HEK293 (cell line): Measurements from ENCODE around the gene POLR3GL.

Experiments
- CTCF ChIA-PET: fragments of 350-600 bp; formaldehyde crosslinking; extraction: SDS; loops from one replicate; lab custom pipeline; 2021; ENCODE audit warnings: antibody characterized with exemption; lab: Yijun Ruan, JAX
- POLR2A ChIA-PET: fragments of 300-600 bp; formaldehyde crosslinking; extraction: SDS; loops from one replicate; lab custom pipeline; 2020; ENCODE audit warnings: antibody characterized with exemption, inconsistent platforms; lab: Yijun Ruan, JAX
- H3K27ac ChIP-seq: fragments of 200-500 bp; sonication (Bioruptor generic); 2 replicates; pipeline ENCODE4 v1.5.1; 2014; ENCODE audit warnings: low read depth, low read length, control low read depth, inconsistent platforms; ENCODE audit errors: extremely low read depth
- H3K36me3 ChIP-seq, 2 experiments: fragments of 200-500 bp in 1 of 2; sonication (Bioruptor generic) in 1 of 2; 1 replicate in 1 of 2; 2 replicates in 1 of 2; pipeline ENCODE4 v1.5.1; 2014 to 2017; ENCODE audit warnings: inconsistent platforms in 2 of 2, low read length in 2 of 2; ENCODE audit not compliant: control insufficient read depth in 2 of 2, insufficient read depth in 1 of 2
- H3K4me1 ChIP-seq: fragments of 200-500 bp; sonication (Bioruptor generic); 2 replicates; pipeline ENCODE4 v1.5.1; 2014; ENCODE audit warnings: mild to moderate bottlenecking, low read length, inconsistent platforms; ENCODE audit not compliant: control insufficient read depth, insufficient read depth
- H3K4me3 ChIP-seq: 2 replicates; pipeline ENCODE4 v1.5.1; 2011; ENCODE audit warnings: low read depth, mild to moderate bottlenecking, control low read depth, low read length, moderate library complexity
- H3K9me3 ChIP-seq: fragments of 200-500 bp; sonication (Bioruptor generic); 2 replicates; pipeline ENCODE4 v1.5.1; 2014; ENCODE audit warnings: low read depth, low read length, inconsistent platforms; ENCODE audit not compliant: control insufficient read depth, insufficient read depth
- BCL11A ChIP-seq: fragments of 450-650 bp; formaldehyde crosslinking; IDR thresholded peaks from 2 replicates; pipeline ENCODE4 v1.5.1; 2016; ENCODE audit warnings: low read depth, missing biosample characterization, missing genetic modification characterization
- BCL11B ChIP-seq: fragments of 450-650 bp; formaldehyde crosslinking; IDR thresholded peaks from 2 replicates; pipeline ENCODE4 v1.5.1; 2016; ENCODE audit warnings: low read depth, missing biosample characterization, missing genetic modification characterization
- MZF1 ChIP-seq: fragments of 450-650 bp; formaldehyde crosslinking; IDR thresholded peaks from 2 replicates; pipeline ENCODE4 v1.5.1; 2017; ENCODE audit warnings: missing biosample characterization, missing genetic modification characterization, borderline replicate concordance
- RBAK ChIP-seq: fragments of 450-650 bp; formaldehyde crosslinking; IDR thresholded peaks from 2 replicates; pipeline ENCODE4 v1.5.1; 2016; ENCODE audit warnings: missing biosample characterization, missing genetic modification characterization
- SCRT1 ChIP-seq: fragments of 450-650 bp; formaldehyde crosslinking; IDR thresholded peaks from 2 replicates; pipeline ENCODE4 v1.5.1; 2016; ENCODE audit warnings: missing biosample characterization, missing genetic modification characterization, borderline replicate concordance
- ZBTB20 ChIP-seq: fragments of 450-650 bp; formaldehyde crosslinking; IDR thresholded peaks from 2 replicates; pipeline ENCODE4 v1.5.1; 2016; ENCODE audit warnings: missing biosample characterization, missing genetic modification characterization
- ZBTB21 ChIP-seq: fragments of 450-650 bp; formaldehyde crosslinking; IDR thresholded peaks from 2 replicates; pipeline ENCODE4 v1.5.1; 2017; ENCODE audit warnings: missing biosample characterization, missing genetic modification characterization
- ZBTB48 ChIP-seq: fragments of 450-650 bp; formaldehyde crosslinking; IDR thresholded peaks from 2 replicates; pipeline ENCODE4 v1.5.1; 2016; ENCODE audit warnings: missing biosample characterization, missing genetic modification characterization
- ZBTB8A ChIP-seq: fragments of 450-650 bp; formaldehyde crosslinking; IDR thresholded peaks from 2 replicates; pipeline ENCODE4 v1.5.1; 2016; ENCODE audit warnings: missing biosample characterization, missing genetic modification characterization
- ZFHX2 ChIP-seq: fragments of 450-650 bp; formaldehyde crosslinking; conservative IDR thresholded peaks from 2 replicates; pipeline ENCODE4 v1.5.1; 2016; ENCODE audit warnings: missing biosample characterization, missing genetic modification characterization
- ZNF112 ChIP-seq: fragments of 450-650 bp; formaldehyde crosslinking; IDR thresholded peaks from 2 replicates; pipeline ENCODE4 v1.5.0; 2017; ENCODE audit warnings: missing biosample characterization, missing genetic modification characterization
- ZNF175 ChIP-seq: fragments of 450-650 bp; formaldehyde crosslinking; IDR thresholded peaks from 2 replicates; pipeline ENCODE4 v1.5.1; 2016; ENCODE audit warnings: missing biosample characterization, missing genetic modification characterization
- ZNF223 ChIP-seq: fragments of 450-650 bp; formaldehyde crosslinking; IDR thresholded peaks from 2 replicates; pipeline ENCODE4 v1.5.1; 2016; ENCODE audit warnings: missing biosample characterization, missing genetic modification characterization
- ZNF239 ChIP-seq: fragments of 450-650 bp; formaldehyde crosslinking; IDR thresholded peaks from 2 replicates; pipeline ENCODE4 v1.5.1; 2016; ENCODE audit warnings: missing biosample characterization, missing genetic modification characterization
- ZNF248 ChIP-seq: fragments of 450-650 bp; formaldehyde crosslinking; IDR thresholded peaks from 2 replicates; pipeline ENCODE4 v1.5.1; 2017; ENCODE audit warnings: missing biosample characterization, missing genetic modification characterization
- ZNF335 ChIP-seq: fragments of 450-650 bp; formaldehyde crosslinking; conservative IDR thresholded peaks from 2 replicates; pipeline ENCODE4 v1.5.1; 2016; ENCODE audit warnings: missing biosample characterization, missing genetic modification characterization
- ZNF37A ChIP-seq: fragments of 450-650 bp; IDR thresholded peaks from 2 replicates; pipeline ENCODE4 v1.5.1; 2018; ENCODE audit warnings: missing biosample characterization, missing genetic modification characterization
- ZNF416 ChIP-seq: fragments of 450-650 bp; formaldehyde crosslinking; IDR thresholded peaks from 2 replicates; pipeline ENCODE4 v1.5.1; 2016; ENCODE audit warnings: missing biosample characterization, missing genetic modification characterization
- ZNF48 ChIP-seq: fragments of 450-650 bp; formaldehyde crosslinking; IDR thresholded peaks from 2 replicates; pipeline ENCODE4 v1.5.1; 2016; ENCODE audit warnings: missing biosample characterization, missing genetic modification characterization
- ZNF530 ChIP-seq: fragments of 450-650 bp; formaldehyde crosslinking; IDR thresholded peaks from 2 replicates; pipeline ENCODE4 v1.5.1; 2016; ENCODE audit warnings: low read depth, missing biosample characterization, missing genetic modification characterization
- ZNF544 ChIP-seq: fragments of 450-650 bp; formaldehyde crosslinking; IDR thresholded peaks from 2 replicates; pipeline ENCODE4 v1.5.0; 2017; ENCODE audit warnings: missing biosample characterization, missing genetic modification characterization
- ZNF621 ChIP-seq: fragments of 450-650 bp; formaldehyde crosslinking; IDR thresholded peaks from 2 replicates; pipeline ENCODE4 v1.5.1; 2017; ENCODE audit warnings: missing biosample characterization, missing genetic modification characterization
- ZNF660 ChIP-seq: fragments of 450-650 bp; IDR thresholded peaks from 2 replicates; pipeline ENCODE4 v1.5.1; 2018; ENCODE audit warnings: missing biosample characterization, mild to moderate bottlenecking, missing genetic modification characterization
- TF ChIP-seq, protein P1 (sequence below): fragments of 450-650 bp; formaldehyde crosslinking; IDR thresholded peaks from 2 replicates; pipeline ENCODE4 v1.5.1; 2016; ENCODE audit warnings: missing biosample characterization, missing genetic modification characterization, low read depth
- TF ChIP-seq, protein P2 (sequence below): fragments of 450-650 bp; formaldehyde crosslinking; IDR thresholded peaks from 2 replicates; pipeline ENCODE4 v1.5.1; 2016; ENCODE audit warnings: missing biosample characterization, missing genetic modification characterization
- TF ChIP-seq, protein P3 (sequence below): fragments of 450-650 bp; formaldehyde crosslinking; IDR thresholded peaks from 2 replicates; pipeline ENCODE4 v1.5.1; 2016; ENCODE audit warnings: missing biosample characterization, missing genetic modification characterization
- TF ChIP-seq, protein P4 (sequence below): fragments of 450-650 bp; formaldehyde crosslinking; IDR thresholded peaks from 2 replicates; pipeline ENCODE4 v1.5.1; 2017; ENCODE audit warnings: missing biosample characterization, missing genetic modification characterization
- TF ChIP-seq, protein P5 (sequence below): fragments of 450-650 bp; formaldehyde crosslinking; IDR thresholded peaks from 2 replicates; pipeline ENCODE4 v1.5.1; 2016; ENCODE audit warnings: missing biosample characterization, missing genetic modification characterization

The POLR3GL gene

DNA sequence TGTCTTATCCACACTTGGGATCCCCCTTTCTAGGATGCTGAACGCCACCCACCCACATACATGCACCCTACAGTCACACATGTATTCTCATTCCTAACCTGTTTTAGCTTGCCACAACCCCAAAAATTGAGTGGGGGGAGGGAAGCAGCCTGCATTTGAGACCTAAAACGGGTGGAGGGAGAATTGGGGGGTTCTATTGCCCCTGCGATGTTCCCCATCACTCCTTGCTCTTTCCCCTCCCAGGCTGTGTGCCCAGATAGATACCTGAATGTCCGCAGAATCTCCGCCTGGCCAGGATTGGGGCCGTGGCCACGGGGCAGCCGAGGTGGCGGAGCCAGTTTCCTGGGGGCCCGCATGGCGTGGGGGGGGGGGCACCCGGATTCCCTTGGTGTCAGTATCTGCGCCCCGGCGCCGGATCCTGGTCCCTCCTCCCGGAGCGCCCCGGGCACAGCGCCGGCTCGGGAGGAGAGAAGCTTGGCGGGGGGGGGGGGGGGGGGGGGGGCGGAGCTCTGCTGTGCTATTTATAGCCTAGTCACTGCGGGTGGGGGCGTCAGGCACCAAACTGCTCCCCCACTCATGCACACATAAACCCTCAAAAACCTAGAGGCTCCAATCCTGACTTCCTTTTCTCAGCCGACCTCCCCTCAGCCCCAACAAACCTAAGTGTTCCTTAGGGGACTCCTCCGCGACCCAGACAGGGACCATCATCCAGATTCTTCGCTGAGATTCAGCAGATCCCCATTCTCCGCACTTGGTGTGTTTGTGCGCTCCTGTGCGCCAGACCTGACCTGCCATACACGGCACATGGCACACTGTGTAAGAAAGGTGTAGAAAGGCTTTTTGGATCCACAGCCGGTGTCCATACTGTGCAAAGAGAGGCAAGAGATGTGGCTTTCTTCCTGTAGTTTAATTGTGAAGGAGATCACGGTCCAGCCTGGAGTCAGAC lies 2.1 kb upstream of the POLR3GL start:
- H3K27ac ChIP-seq = no peak overlapping the region; the same call in 1 of the 2 replicates
- CTCF ChIA-PET = interaction anchor here (0.5 to 2.1 kb wide), 6 partner anchors 17 to 70 kb away, joined by 3 to 6 read pairs (median 3); partner anchors contain the start of gene ITGA10
- no peak for TF ChIP-seq ZNF621 (tag by site-specific recombination)
- no peak for TF ChIP-seq BCL11B (tag by site-specific recombination)
- TF ChIP-seq ZNF544 (tag by site-specific recombination) = no peak
- TF ChIP-seq, protein P1, sequence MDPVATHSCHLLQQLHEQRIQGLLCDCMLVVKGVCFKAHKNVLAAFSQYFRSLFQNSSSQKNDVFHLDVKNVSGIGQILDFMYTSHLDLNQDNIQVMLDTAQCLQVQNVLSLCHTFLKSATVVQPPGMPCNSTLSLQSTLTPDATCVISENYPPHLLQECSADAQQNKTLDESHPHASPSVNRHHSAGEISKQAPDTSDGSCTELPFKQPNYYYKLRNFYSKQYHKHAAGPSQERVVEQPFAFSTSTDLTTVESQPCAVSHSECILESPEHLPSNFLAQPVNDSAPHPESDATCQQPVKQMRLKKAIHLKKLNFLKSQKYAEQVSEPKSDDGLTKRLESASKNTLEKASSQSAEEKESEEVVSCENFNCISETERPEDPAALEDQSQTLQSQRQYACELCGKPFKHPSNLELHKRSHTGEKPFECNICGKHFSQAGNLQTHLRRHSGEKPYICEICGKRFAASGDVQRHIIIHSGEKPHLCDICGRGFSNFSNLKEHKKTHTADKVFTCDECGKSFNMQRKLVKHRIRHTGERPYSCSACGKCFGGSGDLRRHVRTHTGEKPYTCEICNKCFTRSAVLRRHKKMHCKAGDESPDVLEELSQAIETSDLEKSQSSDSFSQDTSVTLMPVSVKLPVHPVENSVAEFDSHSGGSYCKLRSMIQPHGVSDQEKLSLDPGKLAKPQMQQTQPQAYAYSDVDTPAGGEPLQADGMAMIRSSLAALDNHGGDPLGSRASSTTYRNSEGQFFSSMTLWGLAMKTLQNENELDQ (tag by site-specific recombination) = no peak
- no peak for TF ChIP-seq ZNF530
- peak; percentile 93 for TF ChIP-seq ZBTB48 (tag by site-specific recombination)
- TF ChIP-seq RBAK (tag by site-specific recombination) = no peak
- TF ChIP-seq, protein P2, sequence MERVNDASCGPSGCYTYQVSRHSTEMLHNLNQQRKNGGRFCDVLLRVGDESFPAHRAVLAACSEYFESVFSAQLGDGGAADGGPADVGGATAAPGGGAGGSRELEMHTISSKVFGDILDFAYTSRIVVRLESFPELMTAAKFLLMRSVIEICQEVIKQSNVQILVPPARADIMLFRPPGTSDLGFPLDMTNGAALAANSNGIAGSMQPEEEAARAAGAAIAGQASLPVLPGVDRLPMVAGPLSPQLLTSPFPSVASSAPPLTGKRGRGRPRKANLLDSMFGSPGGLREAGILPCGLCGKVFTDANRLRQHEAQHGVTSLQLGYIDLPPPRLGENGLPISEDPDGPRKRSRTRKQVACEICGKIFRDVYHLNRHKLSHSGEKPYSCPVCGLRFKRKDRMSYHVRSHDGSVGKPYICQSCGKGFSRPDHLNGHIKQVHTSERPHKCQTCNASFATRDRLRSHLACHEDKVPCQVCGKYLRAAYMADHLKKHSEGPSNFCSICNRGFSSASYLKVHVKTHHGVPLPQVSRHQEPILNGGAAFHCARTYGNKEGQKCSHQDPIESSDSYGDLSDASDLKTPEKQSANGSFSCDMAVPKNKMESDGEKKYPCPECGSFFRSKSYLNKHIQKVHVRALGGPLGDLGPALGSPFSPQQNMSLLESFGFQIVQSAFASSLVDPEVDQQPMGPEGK = peak; percentile 54
- peak; percentile 33; the same call in 1 of the 2 replicates for TF ChIP-seq ZBTB20 (tag by site-specific recombination)
- peak; percentile 51 for TF ChIP-seq ZNF335 (tag by site-specific recombination)
- no peak for TF ChIP-seq ZNF239 (tag by site-specific recombination)
- no peak for TF ChIP-seq ZNF48 (tag by site-specific recombination)
- TF ChIP-seq, protein P3, sequence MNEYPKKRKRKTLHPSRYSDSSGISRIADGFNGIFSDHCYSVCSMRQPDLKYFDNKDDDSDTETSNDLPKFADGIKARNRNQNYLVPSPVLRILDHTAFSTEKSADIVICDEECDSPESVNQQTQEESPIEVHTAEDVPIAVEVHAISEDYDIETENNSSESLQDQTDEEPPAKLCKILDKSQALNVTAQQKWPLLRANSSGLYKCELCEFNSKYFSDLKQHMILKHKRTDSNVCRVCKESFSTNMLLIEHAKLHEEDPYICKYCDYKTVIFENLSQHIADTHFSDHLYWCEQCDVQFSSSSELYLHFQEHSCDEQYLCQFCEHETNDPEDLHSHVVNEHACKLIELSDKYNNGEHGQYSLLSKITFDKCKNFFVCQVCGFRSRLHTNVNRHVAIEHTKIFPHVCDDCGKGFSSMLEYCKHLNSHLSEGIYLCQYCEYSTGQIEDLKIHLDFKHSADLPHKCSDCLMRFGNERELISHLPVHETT (tag by site-specific recombination) = no peak
- no peak for TF ChIP-seq ZBTB21 (tag by site-specific recombination)
- TF ChIP-seq ZNF223 = no peak
- TF ChIP-seq BCL11A (tag by site-specific recombination) = no peak
- no peak for TF ChIP-seq ZNF37A
- peak; percentile 55; the same call in 1 of the 2 replicates for TF ChIP-seq MZF1
- no peak for TF ChIP-seq ZNF248 (tag by site-specific recombination)
- TF ChIP-seq ZNF416 (tag by site-specific recombination) = no peak
- peak; percentile 70 for TF ChIP-seq ZFHX2 (tag by site-specific recombination)
- no peak for TF ChIP-seq SCRT1 (tag by site-specific recombination)
- TF ChIP-seq, protein P4, sequence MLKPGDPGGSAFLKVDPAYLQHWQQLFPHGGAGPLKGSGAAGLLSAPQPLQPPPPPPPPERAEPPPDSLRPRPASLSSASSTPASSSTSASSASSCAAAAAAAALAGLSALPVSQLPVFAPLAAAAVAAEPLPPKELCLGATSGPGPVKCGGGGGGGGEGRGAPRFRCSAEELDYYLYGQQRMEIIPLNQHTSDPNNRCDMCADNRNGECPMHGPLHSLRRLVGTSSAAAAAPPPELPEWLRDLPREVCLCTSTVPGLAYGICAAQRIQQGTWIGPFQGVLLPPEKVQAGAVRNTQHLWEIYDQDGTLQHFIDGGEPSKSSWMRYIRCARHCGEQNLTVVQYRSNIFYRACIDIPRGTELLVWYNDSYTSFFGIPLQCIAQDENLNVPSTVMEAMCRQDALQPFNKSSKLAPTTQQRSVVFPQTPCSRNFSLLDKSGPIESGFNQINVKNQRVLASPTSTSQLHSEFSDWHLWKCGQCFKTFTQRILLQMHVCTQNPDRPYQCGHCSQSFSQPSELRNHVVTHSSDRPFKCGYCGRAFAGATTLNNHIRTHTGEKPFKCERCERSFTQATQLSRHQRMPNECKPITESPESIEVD (tag by site-specific recombination) = no peak
- TF ChIP-seq ZNF175 = no peak
- TF ChIP-seq ZBTB8A (tag by site-specific recombination) = no peak
- TF ChIP-seq ZNF660 (tag by site-specific recombination) = no peak
- TF ChIP-seq, protein P5, sequence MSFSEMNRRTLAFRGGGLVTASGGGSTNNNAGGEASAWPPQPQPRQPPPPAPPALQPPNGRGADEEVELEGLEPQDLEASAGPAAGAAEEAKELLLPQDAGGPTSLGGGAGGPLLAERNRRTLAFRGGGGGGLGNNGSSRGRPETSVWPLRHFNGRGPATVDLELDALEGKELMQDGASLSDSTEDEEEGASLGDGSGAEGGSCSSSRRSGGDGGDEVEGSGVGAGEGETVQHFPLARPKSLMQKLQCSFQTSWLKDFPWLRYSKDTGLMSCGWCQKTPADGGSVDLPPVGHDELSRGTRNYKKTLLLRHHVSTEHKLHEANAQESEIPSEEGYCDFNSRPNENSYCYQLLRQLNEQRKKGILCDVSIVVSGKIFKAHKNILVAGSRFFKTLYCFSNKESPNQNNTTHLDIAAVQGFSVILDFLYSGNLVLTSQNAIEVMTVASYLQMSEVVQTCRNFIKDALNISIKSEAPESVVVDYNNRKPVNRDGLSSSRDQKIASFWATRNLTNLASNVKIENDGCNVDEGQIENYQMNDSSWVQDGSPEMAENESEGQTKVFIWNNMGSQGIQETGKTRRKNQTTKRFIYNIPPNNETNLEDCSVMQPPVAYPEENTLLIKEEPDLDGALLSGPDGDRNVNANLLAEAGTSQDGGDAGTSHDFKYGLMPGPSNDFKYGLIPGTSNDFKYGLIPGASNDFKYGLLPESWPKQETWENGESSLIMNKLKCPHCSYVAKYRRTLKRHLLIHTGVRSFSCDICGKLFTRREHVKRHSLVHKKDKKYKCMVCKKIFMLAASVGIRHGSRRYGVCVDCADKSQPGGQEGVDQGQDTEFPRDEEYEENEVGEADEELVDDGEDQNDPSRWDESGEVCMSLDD (tag by site-specific recombination) = peak; percentile 51; the same call in 1 of the 2 replicates
- no peak for TF ChIP-seq ZNF112 (tag by site-specific recombination)

More for the DNA sequence above, 2.1 kb upstream of the POLR3GL start:
- peaks cover 12% of the 10 kb centered on the region for H3K4me1 ChIP-seq
- no peaks in the 10 kb centered on the region for H3K36me3 ChIP-seq
- POLR2A ChIA-PET = interaction anchor here (0.6 to 4.1 kb wide), 6 partner anchors 17 to 103 kb away, joined by 3 to 39 read pairs (median 19); partner anchors contain the start of genes PEX11B, PIAS3 and RBM8A
- H3K4me3 ChIP-seq = peak overlapping the region; percentile 28
- H3K9me3 ChIP-seq = no peaks in the 10 kb centered on the region
